GM12878 (cell line): Measurements from ENCODE around the gene LRRC27. TPM values are rescaled to one million over a fixed set of nuclear protein-coding genes. Genes with fewer than 3 reads are reported as not detected.

Source experiments
- ATAC-seq: fragments of 200-7000 bp; cut with Tn5 transposase; 3 replicates; pipeline ENCODE4 v1.9.1; 2020; ENCODE audit warnings: mild to moderate bottlenecking, moderate library complexity
- BruUV-seq: library from RNA; stranded (reverse); fragments of 400-500 nt; replicated peaks from 2 replicates; lab custom pipeline; 2021; lab: Mats Ljungman, UMichigan
- CTCF ChIA-PET: fragments of 300-600 bp; sonication (Branson Sonifier 250); formaldehyde crosslinking; extraction: SDS; loops from one replicate; lab custom pipeline; 2021; ENCODE audit warnings: inconsistent platforms; lab: Yijun Ruan, JAX
- POLR2A ChIA-PET: fragments of 350-600 bp; formaldehyde crosslinking; extraction: SDS; loops from one replicate; lab custom pipeline; 2021; ENCODE audit warnings: inconsistent platforms; lab: Charles Lee
- RAD21 ChIA-PET: fragments of 300-600 bp; sonication (Branson Sonifier 250); formaldehyde crosslinking; loops from one replicate; lab custom pipeline; 2023; ENCODE audit warnings: antibody characterized with exemption; ENCODE audit not compliant: unreplicated experiment; lab: Charles Lee
- SMC1A ChIA-PET: fragments of 300-600 bp; sonication (Branson Sonifier 250); formaldehyde crosslinking; loops from one replicate; lab custom pipeline; 2023; ENCODE audit not compliant: unreplicated experiment, uncharacterized antibody; lab: Charles Lee
- DNase-seq: peaks from one replicate; pipeline ENCODE4 v3.0.0-alpha.2; 2011; ENCODE audit warnings: low read depth, low spot score
- FAIRE-seq: peaks from 3 replicates; lab custom pipeline; 2011; peaks lifted over from hg19 to GRCh38; lab: Jason Lieb, UNC
- H2AFZ ChIP-seq: 2 replicates; pipeline ENCODE4 v1.6.0; 2011; ENCODE audit warnings: low read depth, low read length, control low read depth; ENCODE audit not compliant: control insufficient read depth
- H3K27ac ChIP-seq: 2 replicates; pipeline ENCODE4 v1.5.1; 2011; ENCODE audit warnings: control low read depth; ENCODE audit not compliant: control insufficient read depth, insufficient read depth
- H3K27me3 ChIP-seq, 2 experiments: replicated peaks in 1 of 2; 2 replicates each; pipeline versions ENCODE4 v1.6.0 to v1.6.1; 2011; ENCODE audit warnings: low read length in 1 of 2; ENCODE audit not compliant: control insufficient read depth in 2 of 2, insufficient read depth in 2 of 2
- H3K36me3 ChIP-seq, 2 experiments: 2 replicates each; pipeline ENCODE4 v1.5.1; 2011; ENCODE audit warnings: low read length in 1 of 2; ENCODE audit not compliant: control insufficient read depth in 2 of 2, insufficient read depth in 2 of 2
- H3K4me1 ChIP-seq: 2 replicates; pipeline ENCODE4 v1.6.1; 2011; ENCODE audit warnings: mild to moderate bottlenecking, low read length, moderate library complexity, mixed read lengths; ENCODE audit not compliant: control insufficient read depth, insufficient read depth
- H3K4me2 ChIP-seq: 2 replicates; pipeline ENCODE4 v1.6.0; 2011; ENCODE audit warnings: control low read depth; ENCODE audit not compliant: control insufficient read depth, insufficient read depth
- H3K4me3 ChIP-seq: fragments of 200-600 bp; sonication (generic); 2 replicates; pipeline ENCODE4 v1.5.1; 2016
- H3K79me2 ChIP-seq: 2 replicates; pipeline ENCODE4 v1.6.0; 2011; ENCODE audit warnings: low read length; ENCODE audit not compliant: control insufficient read depth, insufficient read depth
- H3K9ac ChIP-seq: 2 replicates; pipeline ENCODE4 v1.8.0; 2011; ENCODE audit warnings: low read length, control low read depth, mixed read lengths; ENCODE audit not compliant: control insufficient read depth, insufficient read depth
- H3K9me3 ChIP-seq: replicated peaks from 3 replicates; pipeline ENCODE4 v1.5.1; 2011; ENCODE audit warnings: mild to moderate bottlenecking, low read length; ENCODE audit not compliant: control insufficient read depth, insufficient read depth
- H4K20me1 ChIP-seq: 2 replicates; pipeline ENCODE4 v1.6.0; 2011; ENCODE audit not compliant: control insufficient read depth, insufficient read depth
- ATF7 ChIP-seq: fragments of 450-650 bp; IDR thresholded peaks from 2 replicates; pipeline ENCODE4 v1.6.1; 2016; ENCODE audit warnings: low read depth, mild to moderate bottlenecking
- CBFB ChIP-seq: IDR thresholded peaks from 2 replicates; pipeline ENCODE4 v1.6.1; 2016; ENCODE audit warnings: antibody characterized with exemption, low read depth
- ETV6 ChIP-seq, 2 experiments: fragments of 450-650 bp in 1 of 2; IDR thresholded peaks in 1 of 2; conservative IDR thresholded peaks in 1 of 2; 2 replicates each; pipeline ENCODE4 v1.6.1; 2014; ENCODE audit warnings: antibody characterized with exemption in 1 of 2, borderline replicate concordance in 1 of 2, low read depth in 1 of 2, mild to moderate bottlenecking in 1 of 2, moderate library complexity in 1 of 2
- FOXK2 ChIP-seq: fragments of 450-650 bp; IDR thresholded peaks from 2 replicates; pipeline ENCODE4 v1.6.1; 2017; ENCODE audit warnings: mild to moderate bottlenecking, moderate library complexity
- HCFC1 ChIP-seq: fragments of 150-350 bp; IDR thresholded peaks from 2 replicates; pipeline ENCODE4 v1.6.1; 2014; ENCODE audit warnings: low read length
- KDM1A ChIP-seq: fragments of 200-600 bp; sonication (generic); IDR thresholded peaks from 2 replicates; pipeline ENCODE4 v1.6.1; 2016; ENCODE audit warnings: borderline replicate concordance
- MTA3 ChIP-seq: IDR thresholded peaks from 2 replicates; pipeline ENCODE4 v1.6.1; 2012; ENCODE audit warnings: low read length, inconsistent platforms, borderline replicate concordance
- NBN ChIP-seq: fragments of 450-650 bp; IDR thresholded peaks from 2 replicates; pipeline ENCODE4 v1.6.1; 2016
- POLR2A ChIP-seq: IDR thresholded peaks from 2 replicates; pipeline ENCODE4 v1.6.1; 2011; ENCODE audit warnings: low read depth, mild to moderate bottlenecking, low read length
- SIN3A ChIP-seq: IDR thresholded peaks from 2 replicates; pipeline ENCODE4 v1.6.1; 2012; ENCODE audit warnings: low read depth, low read length, improper control_type of control experiment
- SKIL ChIP-seq: fragments of 450-650 bp; IDR thresholded peaks from 2 replicates; pipeline ENCODE4 v1.6.1; 2017; ENCODE audit warnings: mild to moderate bottlenecking, low read depth, inconsistent platforms; ENCODE audit not compliant: poor library complexity, severe bottlenecking
- SMAD1 ChIP-seq: fragments of 450-650 bp; IDR thresholded peaks from 2 replicates; pipeline ENCODE4 v1.6.1; 2018; ENCODE audit warnings: mild to moderate bottlenecking, low read depth; ENCODE audit not compliant: partially characterized antibody
- SREBF2 ChIP-seq: IDR thresholded peaks from 2 replicates; pipeline ENCODE4 v1.6.1; 2012; ENCODE audit warnings: mild to moderate bottlenecking, low read length
- ZNF24 ChIP-seq: fragments of 450-650 bp; IDR thresholded peaks from 2 replicates; pipeline ENCODE4 v1.6.1; 2017; ENCODE audit warnings: antibody characterized with exemption, mild to moderate bottlenecking
- ZSCAN29 ChIP-seq: fragments of 450-650 bp; IDR thresholded peaks from 2 replicates; pipeline ENCODE4 v1.6.1; 2017; ENCODE audit warnings: mild to moderate bottlenecking, moderate library complexity
- WGBS: methylation state at CpG from one replicate; pipeline ENCODE4 v1.1.6; 2016; ENCODE audit warnings: low lambda C conversion rate; ENCODE audit not compliant: insufficient replicate concordance, insufficient coverage; ENCODE audit errors: missing lambda C conversion rate; 5-methylcytosine and 5-hydroxymethylcytosine counted together
- in situ Hi-C: fragments of 300-500 bp; cut with MboI; formaldehyde crosslinking; loops from 9 replicates; pipeline ENCODE4 v1.14.3; 2018; ENCODE audit warnings: mixed read lengths
- intact Hi-C: fragments of 100-400 bp; cut with micrococcal nuclease; formaldehyde crosslinking; loops from one replicate; pipeline ENCODE4 v1.14.2; 2022; ENCODE audit not compliant: unreplicated experiment
- polyA plus RNA-seq, 11 experiments: library from polyadenylated mRNA; depleted of rRNA in 4 of 11; unstranded in 6 of 11; stranded (reverse) in 5 of 11; fragments of >200 nt; fragmentation: Nextera tagmentation in 4 of 11; fragmentation: Illumina TruSeq in 1 of 11; extraction: Ambion mirVana in 4 of 11; extraction: Trizol in 1 of 11; gene quantifications; 1 replicate in 1 of 11; 2 replicates in 10 of 11; pipeline versions ENCODE4 v1.2.1 to v1.2.3, GENCODE V29; 2011 to 2016; ENCODE audit warnings: inconsistent platforms in 2 of 11, missing spikeins in 2 of 11, low read depth in 1 of 11
- total RNA-seq, 4 experiments: library from RNA; depleted of rRNA in 3 of 4; stranded (reverse); fragments of >200 nt in 3 of 4; fragmentation: Illumina TruSeq in 1 of 4; extraction: Trizol in 1 of 4; gene quantifications; 2 replicates each; pipeline versions ENCODE4 v1.2.1 to v1.2.3, GENCODE V29; 2013 to 2021
- TF ChIP-seq, protein P1 (sequence below): fragments of 450-650 bp; IDR thresholded peaks from 2 replicates; pipeline ENCODE4 v1.6.1; 2016; ENCODE audit warnings: mild to moderate bottlenecking

Gene LRRC27
- total and polyA plus RNA-seq, 10 of the 15 experiments (the other 5 are each of a cell fraction or from before 2014, with no cell fraction given), result 0.48 to 6.9 (median 4.7) TPM

DNA sequence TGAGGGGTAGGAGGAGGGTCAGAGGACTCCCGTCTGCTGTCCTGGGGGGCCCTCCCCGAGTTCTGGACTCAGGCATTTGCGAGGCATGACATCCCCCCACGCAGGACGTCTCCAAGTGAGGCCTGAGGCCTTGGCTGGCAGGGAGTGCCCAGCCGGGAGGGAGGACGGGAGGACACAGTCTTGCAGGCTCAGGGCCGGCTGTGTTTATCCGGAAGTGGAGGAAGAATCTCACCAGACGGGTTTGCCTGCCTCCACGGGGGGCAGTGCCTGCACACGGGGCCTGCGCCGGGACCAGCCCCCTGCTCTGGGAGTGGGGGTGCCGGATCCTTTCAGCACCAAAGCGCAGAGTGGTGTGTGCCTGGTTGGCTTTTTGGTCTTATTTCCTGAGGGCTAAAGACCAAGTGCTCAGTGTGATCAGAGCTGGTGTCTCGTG, 75.9 kb downstream of the LRRC27 start:
- H4K20me1 ChIP-seq, result no peaks in the 10 kb centered on the region
- intact Hi-C loops, result no loop called here
- FAIRE-seq, result no peak
- TF ChIP-seq ATF7 (no peak), HCFC1 (no peak), SIN3A (no peak), MTA3 (no peak), CBFB (no peak), SMAD1 (no peak)
- H3K4me2 ChIP-seq, result no peak overlapping the region
- H3K9me3 ChIP-seq, result no peaks in the 10 kb centered on the region
- no peak for DNase-seq
- no TSS peak for BruUV-seq
- ChIA-PET RAD21 (no interaction called here), CTCF (no interaction called here), POLR2A (no interaction called here), SMC1A (no interaction called here)
- no peaks in the 10 kb centered on the region for H3K79me2 ChIP-seq
- peak; percentile 41 for ATAC-seq
- WGBS, result 18% methylated on average over 17 of the region's 17 CpGs
- no peaks in the 10 kb centered on the region for H3K36me3 ChIP-seq
- no peak overlapping the region for H3K27ac ChIP-seq
- H3K27me3 ChIP-seq, result no peaks in the 10 kb centered on the region
- no peaks in the 10 kb centered on the region for H3K4me1 ChIP-seq
- no peak overlapping the region for H3K9ac ChIP-seq
- in situ Hi-C loops, result no loop called here
- peak overlapping the region; percentile 33 for H2AFZ ChIP-seq
- no peak overlapping the region for H3K4me3 ChIP-seq

DNA sequence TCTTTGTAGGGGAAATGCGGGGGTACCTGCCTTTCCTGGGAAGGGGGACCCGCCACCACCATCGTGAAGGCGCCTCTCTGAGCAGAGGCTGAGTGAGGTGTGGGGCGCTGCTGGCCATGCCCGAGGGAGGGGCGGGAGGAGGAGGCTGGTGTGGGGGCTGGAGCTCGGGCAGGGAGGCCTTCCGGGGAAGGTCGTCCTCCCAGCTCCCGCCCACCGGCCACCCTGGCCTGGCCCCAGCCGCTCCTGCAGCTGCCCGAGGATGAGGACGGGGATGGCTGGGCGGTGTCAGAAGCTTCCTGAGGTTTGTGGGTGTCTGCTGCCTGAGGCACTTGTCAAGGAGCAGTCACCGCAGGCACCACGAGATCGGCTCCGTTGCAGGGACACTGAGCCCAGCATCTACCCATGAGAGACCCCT, 76.4 kb downstream of the LRRC27 start:
- no TSS peak for BruUV-seq
- H4K20me1 ChIP-seq, result no peaks in the 10 kb centered on the region
- peak overlapping the region; percentile 33; the same call in 1 of the 2 replicates for H2AFZ ChIP-seq
- intact Hi-C loops, result no loop called here
- ChIA-PET SMC1A (no interaction called here), CTCF (no interaction called here), RAD21 (no interaction called here), POLR2A (no interaction called here)
- no peak overlapping the region for H3K4me2 ChIP-seq
- H3K27me3 ChIP-seq, result no peaks in the 10 kb centered on the region
- in situ Hi-C loops, result no loop called here
- no peaks in the 10 kb centered on the region for H3K79me2 ChIP-seq
- no peak overlapping the region for H3K4me3 ChIP-seq
- FAIRE-seq (no peak), ATAC-seq (peak; percentile 31), DNase-seq (no peak)
- H3K36me3 ChIP-seq, result no peaks in the 10 kb centered on the region
- no peak overlapping the region for H3K27ac ChIP-seq
- no peaks in the 10 kb centered on the region for H3K9me3 ChIP-seq
- no peak overlapping the region for H3K9ac ChIP-seq
- 27% methylated on average over 17 of the region's 20 CpGs for WGBS
- no peaks in the 10 kb centered on the region for H3K4me1 ChIP-seq
- no peak for TF ChIP-seq FOXK2
- TF ChIP-seq POLR2A, result no peak
- no peak for TF ChIP-seq ZSCAN29
- no peak for TF ChIP-seq KDM1A
- no peak for TF ChIP-seq ETV6 (conservative IDR thresholded peaks at IDR 0.05 in 1 of 2, IDR thresholded peaks at IDR 0.05 in 1 of 2; ENCODE audit: borderline replicate concordance in 1 of 2, low read depth in 1 of 2)
- TF ChIP-seq, protein P1, sequence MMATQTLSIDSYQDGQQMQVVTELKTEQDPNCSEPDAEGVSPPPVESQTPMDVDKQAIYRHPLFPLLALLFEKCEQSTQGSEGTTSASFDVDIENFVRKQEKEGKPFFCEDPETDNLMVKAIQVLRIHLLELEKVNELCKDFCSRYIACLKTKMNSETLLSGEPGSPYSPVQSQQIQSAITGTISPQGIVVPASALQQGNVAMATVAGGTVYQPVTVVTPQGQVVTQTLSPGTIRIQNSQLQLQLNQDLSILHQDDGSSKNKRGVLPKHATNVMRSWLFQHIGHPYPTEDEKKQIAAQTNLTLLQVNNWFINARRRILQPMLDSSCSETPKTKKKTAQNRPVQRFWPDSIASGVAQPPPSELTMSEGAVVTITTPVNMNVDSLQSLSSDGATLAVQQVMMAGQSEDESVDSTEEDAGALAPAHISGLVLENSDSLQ, result no peak
- no peak for TF ChIP-seq ZNF24
- TF ChIP-seq SKIL, result no peak
- no peak for TF ChIP-seq SREBF2
- no peak for TF ChIP-seq NBN
